Tibial artery (tissue), 4 donors: ENCODE results near the gene ABCC3.

Source experiments
- DNase-seq, 2 donors: peaks; one replicate each; pipeline ENCODE4 v3.0.0-alpha.2; 2019
- H3K27ac ChIP-seq, 2 donors: fragments of 200-600 bp; sonication (generic) in 1 of 2; 1 replicate in 1 of 2; 2 replicates in 1 of 2; pipeline ENCODE4 v1.5.1; 2018 to 2019; ENCODE audit warnings: mild to moderate bottlenecking in 1 of 2
- H3K27me3 ChIP-seq, 2 donors: fragments of 200-600 bp; sonication (generic) in 1 of 2; one replicate each; pipeline versions ENCODE4 v1.5.1 to v1.6.0; 2016 to 2019
- H3K36me3 ChIP-seq, 3 donors: fragments of 200-600 bp; sonication (generic) in 2 of 3; one replicate each; pipeline ENCODE4 v1.5.1; 2016 to 2019; ENCODE audit warnings: mild to moderate bottlenecking in 2 of 3
- H3K4me1 ChIP-seq, 4 donors: fragments of 200-600 bp; sonication (generic) in 2 of 4; 1 replicate in 3 of 4; 2 replicates in 1 of 4; pipeline ENCODE4 v1.5.1; 2016 to 2019
- H3K4me3 ChIP-seq, 2 donors: fragments of 200-600 bp; sonication (generic) in 1 of 2; 1 replicate in 1 of 2; 2 replicates in 1 of 2; pipeline ENCODE4 v1.5.1; 2018 to 2019; ENCODE audit warnings: mild to moderate bottlenecking in 2 of 2
- H3K9me3 ChIP-seq, 3 donors: fragments of 200-600 bp; sonication (generic) in 1 of 3; one replicate each; pipeline ENCODE4 v1.5.1; 2016 to 2019
- CTCF ChIP-seq, 2 experiments: fragments of 200-600 bp in 1 of 2; fragments of 450-650 bp in 1 of 2; IDR thresholded peaks; one replicate each; pipeline ENCODE4 v1.5.1; 2017 to 2019; ENCODE audit warnings: antibody characterized with exemption in 2 of 2, mild to moderate bottlenecking in 1 of 2, moderate library complexity in 1 of 2
- intact Hi-C: fragments of 100-400 bp; cut with DNase I; formaldehyde crosslinking; loops from one replicate; pipeline ENCODE4 v1.15.0; 2023; ENCODE audit warnings: low total_unique reads

ABCC3 gene

GRCh38 chr17:50710025-50710424 lies 75.3 kb downstream of the ABCC3 start:
- intact Hi-C loops = no loop called here
- Histone ChIP-seq H3K27ac (peak overlapping the region; percentile 96 to 97), H3K4me1 (peaks cover 0 to 43% (median 25%) of the 10 kb centered on the region in 4 donors), H3K27me3 (no peaks in the 10 kb centered on the region), H3K36me3 (peaks cover 0 to 7% (median 0%) of the 10 kb centered on the region in 3 donors), H3K4me3 (no peak overlapping the region), H3K9me3 (no peaks in the 10 kb centered on the region)
- no peak for DNase-seq
- TF ChIP-seq CTCF (IDR thresholded peaks at IDR 0.05) = no peak

GRCh38 chr17:50710650-50711049 lies 76.0 kb downstream of the ABCC3 start:
- peak overlapping the region in 1 of 2 donors; percentile 96 for H3K27ac ChIP-seq
- no peaks in the 10 kb centered on the region for H3K9me3 ChIP-seq
- H3K27me3 ChIP-seq = no peaks in the 10 kb centered on the region
- peaks cover 0 to 36% (median 23%) of the 10 kb centered on the region in 4 donors for H3K4me1 ChIP-seq
- DNase-seq = no peak
- TF ChIP-seq CTCF (IDR thresholded peaks at IDR 0.05) = no peak
- intact Hi-C loops = no loop called here
- H3K36me3 ChIP-seq = peaks cover 0 to 1% (median 0%) of the 10 kb centered on the region in 3 donors
- H3K4me3 ChIP-seq = no peak overlapping the region

GRCh38 chr17:50712641-50713040 lies 78.0 kb downstream of the ABCC3 start:
- Histone ChIP-seq H3K27ac (no peak overlapping the region), H3K9me3 (no peaks in the 10 kb centered on the region), H3K27me3 (no peaks in the 10 kb centered on the region), H3K36me3 (no peaks in the 10 kb centered on the region), H3K4me1 (peaks cover 0 to 23% (median 16%) of the 10 kb centered on the region in 4 donors), H3K4me3 (no peak overlapping the region)
- DNase-seq = no peak
- intact Hi-C loops = no loop called here
- TF ChIP-seq CTCF (IDR thresholded peaks at IDR 0.05) = no peak

- no peak for TF ChIP-seq CTCF (IDR thresholded peaks at IDR 0.05)
- H3K4me3 ChIP-seq = no peak overlapping the region
Observed at GRCh38 chr17:50715471-50715870, 80.8 kb downstream of the ABCC3 start.

GRCh38 chr17:50719144-50719923 lies 84.7 kb downstream of the ABCC3 start, which contains the start of gene LUC7L3:
LUC7L3 (plus strand) TSS chr17:50719603; CDS start chr17:50719733, 130 bp downstream.
- TF ChIP-seq CTCF (IDR thresholded peaks at IDR 0.05) = peak in 1 of 2 experiments; percentile 19
- intact Hi-C loops = no loop called here
- peak; percentile 91 to 96 for DNase-seq
- Histone ChIP-seq H3K9me3 (no peaks in the 10 kb centered on the region), H3K36me3 (no peaks in the 10 kb centered on the region), H3K27me3 (no peaks in the 10 kb centered on the region), H3K4me3 (peak within 1 kb of the TSS; percentile 61 to 88), H3K27ac (peak within 1 kb of the TSS; percentile 87 to 97), H3K4me1 (peaks cover 0 to 42% (median 31%) of the 10 kb centered on the region in 4 donors)

More at GRCh38 chr17:50715471-50715870, 80.8 kb downstream of the ABCC3 start:
- H3K36me3 ChIP-seq = no peaks in the 10 kb centered on the region
- no peaks in the 10 kb centered on the region for H3K9me3 ChIP-seq
- intact Hi-C loops = no loop called here
- H3K4me1 ChIP-seq = peaks cover 0 to 8% (median 3%) of the 10 kb centered on the region in 4 donors
- H3K27me3 ChIP-seq = no peaks in the 10 kb centered on the region
- H3K27ac ChIP-seq = no peak overlapping the region
- DNase-seq = no peak
